Measurements from ENCODE around the gene THPO. TPM values are rescaled to one million over a fixed set of nuclear protein-coding genes. Genes with fewer than 3 reads are reported as not detected.

The THPO gene
- total RNA-seq, 2 donors from 2014 or later: 0.55 TPM; not detected in 1

- H3K36me3 ChIP-seq: peaks cover 27% of the 10 kb centered on the region
- H3K4me3 ChIP-seq: no peak overlapping the region
- no peak for TF ChIP-seq CTCF (IDR thresholded peaks at IDR 0.05)
Observed at GRCh38 chr3:184347321-184348056, 30.5 kb downstream of the THPO start.

GRCh38 chr3:184346480-184347190 is 31.4 kb downstream of the THPO start:
- Histone ChIP-seq H3K27ac (peak overlapping the region; percentile 53 to 57), H3K9me3 (no peaks in the 10 kb centered on the region), H3K27me3 (no peaks in the 10 kb centered on the region), H3K36me3 (peaks cover 35% of the 10 kb centered on the region), H3K4me1 (peaks cover 0 to 13% of the 10 kb centered on the region in 2 donors), H3K4me3 (no peak overlapping the region)
- TF ChIP-seq CTCF (IDR thresholded peaks at IDR 0.05): no peak
- DNase-seq (ENCODE audit: low spot score): no peak

More at GRCh38 chr3:184347321-184348056, 30.5 kb downstream of the THPO start:
- Histone ChIP-seq H3K27me3 (no peaks in the 10 kb centered on the region), H3K27ac (no peak overlapping the region), H3K4me1 (peaks cover 0 to 13% of the 10 kb centered on the region in 2 donors), H3K9me3 (no peaks in the 10 kb centered on the region)
- no peak for DNase-seq (ENCODE audit: low spot score)

GRCh38 chr3:184345317-184346144 is 32.5 kb downstream of the THPO start:
- Histone ChIP-seq H3K27ac (peak overlapping the region; percentile 53 to 57), H3K27me3 (no peaks in the 10 kb centered on the region), H3K36me3 (peaks cover 39% of the 10 kb centered on the region), H3K4me1 (peaks cover 0 to 13% of the 10 kb centered on the region in 2 donors), H3K4me3 (no peak overlapping the region), H3K9me3 (no peaks in the 10 kb centered on the region)
- peak; percentile 75 for DNase-seq (ENCODE audit: low spot score)
- TF ChIP-seq CTCF (IDR thresholded peaks at IDR 0.05): peak in 1 of 2 donors; percentile 46

- Histone ChIP-seq H3K27me3 (no peaks in the 10 kb centered on the region), H3K4me1 (peaks cover 0 to 15% of the 10 kb centered on the region in 2 donors), H3K9me3 (no peaks in the 10 kb centered on the region), H3K27ac (peak overlapping the region; percentile 33 to 57), H3K4me3 (no peak overlapping the region), H3K36me3 (peaks cover 39% of the 10 kb centered on the region)
- no peak for DNase-seq (ENCODE audit: low spot score)
- no peak for TF ChIP-seq CTCF (IDR thresholded peaks at IDR 0.05)
Observed at GRCh38 chr3:184344579-184345316, 33.3 kb downstream of the THPO start.

- H3K27me3 ChIP-seq: no peaks in the 10 kb centered on the region
- H3K27ac ChIP-seq: no peak overlapping the region
- H3K36me3 ChIP-seq: peaks cover 39% of the 10 kb centered on the region
- peaks cover 0 to 29% of the 10 kb centered on the region in 2 donors for H3K4me1 ChIP-seq
- no peak overlapping the region for H3K4me3 ChIP-seq
- H3K9me3 ChIP-seq: no peaks in the 10 kb centered on the region
- no peak for DNase-seq (ENCODE audit: low spot score)
- no peak for TF ChIP-seq CTCF (IDR thresholded peaks at IDR 0.05)
Observed at GRCh38 chr3:184343200-184343876, 34.7 kb downstream of the THPO start.
